Testis (tissue), 3 donors: ENCODE results near the gene SSX2IP. TPM values are rescaled to one million over a fixed set of nuclear protein-coding genes. Genes with fewer than 3 reads are reported as not detected.

ENCODE experiments used
- DNase-seq: peaks from one replicate; pipeline ENCODE4 v3.0.0-alpha.2; 2019
- H3K27ac ChIP-seq, 2 donors: fragments of 200-600 bp; sonication (generic); one replicate each; pipeline ENCODE4 v1.5.1; 2019
- H3K27me3 ChIP-seq: fragments of 200-600 bp; sonication (generic); one replicate; pipeline ENCODE4 v1.5.1; 2019
- H3K36me3 ChIP-seq: fragments of 200-600 bp; sonication (generic); one replicate; pipeline ENCODE4 v1.5.1; 2017; ENCODE audit warnings: low read depth; ENCODE audit errors: missing control alignments
- H3K4me1 ChIP-seq: fragments of 200-600 bp; sonication (generic); one replicate; pipeline ENCODE4 v1.5.1; 2019
- H3K4me3 ChIP-seq, 2 donors: fragments of 200-600 bp; sonication (generic); one replicate each; pipeline ENCODE4 v1.5.1; 2017 to 2019
- H3K9me3 ChIP-seq: fragments of 200-600 bp; sonication (generic); one replicate; pipeline ENCODE4 v1.5.1; 2017
- CTCF ChIP-seq, 3 experiments: fragments of 450-650 bp in 2 of 3; fragments of 200-600 bp in 1 of 3; sonication (generic) in 1 of 3; IDR thresholded peaks; one replicate each; pipeline ENCODE4 v1.5.1; 2016 to 2019; ENCODE audit warnings: antibody characterized with exemption in 3 of 3, mild to moderate bottlenecking in 2 of 3, moderate library complexity in 1 of 3
- POLR2A ChIP-seq: fragments of 450-650 bp; IDR thresholded peaks from one replicate; pipeline ENCODE4 v1.6.1; 2017; ENCODE audit warnings: antibody characterized with exemption, mild to moderate bottlenecking, moderate library complexity
- WGBS, 2 donors: methylation state at CpG; one replicate each; pipeline ENCODE4 v1.1.5; 2018; 5-methylcytosine and 5-hydroxymethylcytosine counted together
- intact Hi-C: fragments of 100-400 bp; cut with DNase I; formaldehyde crosslinking; loops from one replicate; pipeline ENCODE4 v1.15.1; 2023; ENCODE audit warnings: low total_unique reads
- polyA plus RNA-seq: library from polyadenylated mRNA; stranded (reverse); fragments of 350-450 nt; fragmentation: Illumina TruSeq; extraction: RNeasy Lipid Tissue Mini Kit (QIAGEN cat#74804); gene quantifications from one replicate; pipeline ENCODE4 v1.2.3, GENCODE V29; 2014; ENCODE audit warnings: low read depth, low replicate concordance; ENCODE audit not compliant: insufficient read depth
- total RNA-seq, 2 donors: library from RNA; depleted of rRNA; stranded (reverse); fragments of >200 nt; gene quantifications; one replicate each; pipeline ENCODE4 v1.2.3, GENCODE V29; 2016

The SSX2IP gene
- total and polyA plus RNA-seq, 3 donors from 2014 or later, result 64.6 to 158 (median 128) TPM

DNA sequence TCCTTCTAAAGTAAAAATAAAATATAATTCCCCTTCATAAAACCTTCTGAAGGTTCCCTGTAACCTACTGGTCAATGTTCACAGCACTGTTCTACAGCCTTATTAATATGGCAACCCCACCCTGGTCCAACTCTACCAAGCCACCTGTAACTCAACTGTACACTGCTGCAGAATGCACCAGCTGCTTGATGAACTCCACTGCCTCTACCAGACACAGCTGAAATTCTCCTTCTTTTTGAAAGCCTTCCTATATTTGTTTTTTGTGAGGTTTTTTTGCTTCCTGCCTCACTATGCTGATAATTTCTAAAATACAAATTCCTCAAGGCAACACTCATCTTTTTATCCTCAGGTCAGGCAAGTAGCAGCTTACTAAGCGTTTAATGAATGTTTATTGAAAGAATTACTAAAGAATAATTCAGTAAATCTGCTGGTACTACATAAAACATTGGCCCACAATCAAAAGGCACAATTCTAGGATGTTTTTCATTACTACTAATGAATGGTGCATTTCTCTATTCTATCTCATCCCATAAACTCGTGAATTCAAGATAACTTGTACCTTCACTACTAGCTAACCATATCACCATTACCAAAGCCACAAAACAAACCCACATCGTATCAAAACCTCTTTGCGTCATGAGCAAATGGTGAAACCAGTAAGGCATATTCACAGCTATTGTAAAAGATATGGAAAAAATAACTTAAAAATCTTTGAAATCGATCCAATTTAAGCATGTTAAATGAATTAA is 2.4 kb downstream of the SSX2IP start:
- H3K36me3 ChIP-seq, result no peaks in the 10 kb centered on the region
- H3K4me1 ChIP-seq, result peaks cover 16% of the 10 kb centered on the region
- DNase-seq, result no peak
- no peaks in the 10 kb centered on the region for H3K27me3 ChIP-seq
- TF ChIP-seq CTCF (IDR thresholded peaks at IDR 0.05) (no peak), POLR2A (no peak)
- H3K27ac ChIP-seq, result peak overlapping the region in 1 of 2 donors; percentile 89
- no peak overlapping the region for H3K4me3 ChIP-seq
- no peaks in the 10 kb centered on the region for H3K9me3 ChIP-seq
- 41 to 49% methylated on average over 5 of the region's 5 CpGs for WGBS, 2 donors
- intact Hi-C loops, result no loop called here

- WGBS, 2 donors, result 57 to 70% methylated on average over 1 of the region's 1 CpG
- Histone ChIP-seq H3K27ac (peak overlapping the region in 1 of 2 donors; percentile 6), H3K4me1 (peaks cover 16% of the 10 kb centered on the region), H3K27me3 (no peaks in the 10 kb centered on the region), H3K36me3 (no peaks in the 10 kb centered on the region), H3K9me3 (no peaks in the 10 kb centered on the region), H3K4me3 (no peak overlapping the region)
- DNase-seq, result no peak
- TF ChIP-seq CTCF (IDR thresholded peaks at IDR 0.05) (no peak), POLR2A (no peak)
- intact Hi-C loops, result no loop called here
Observed at GRCh38 chr1:84686223-84686622, 4.0 kb downstream of the SSX2IP start.

DNA sequence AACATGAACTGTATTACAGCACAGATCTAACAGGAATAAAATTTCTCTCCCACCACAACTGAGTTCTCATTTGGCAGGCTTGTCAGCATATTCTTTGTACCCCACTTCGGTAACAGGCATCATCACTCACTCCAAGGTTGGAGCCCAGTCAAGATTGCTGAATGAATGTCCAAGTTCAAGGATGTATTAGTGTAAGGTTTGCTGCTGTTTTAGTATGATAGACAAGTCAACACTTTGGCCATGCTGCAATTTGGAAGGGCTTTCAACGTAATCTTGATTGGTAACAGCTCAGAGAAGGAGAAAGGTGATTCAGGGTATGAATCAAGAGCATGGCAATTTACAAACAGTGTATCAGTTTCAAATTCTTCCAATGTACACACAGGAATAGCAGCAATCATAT is 6.8 kb downstream of the SSX2IP start:
- no peak for DNase-seq
- TF ChIP-seq CTCF (IDR thresholded peaks at IDR 0.05), result no peak
- no peak for TF ChIP-seq POLR2A
- intact Hi-C loops, result no loop called here
- Histone ChIP-seq H3K4me3 (no peak overlapping the region), H3K9me3 (no peaks in the 10 kb centered on the region), H3K4me1 (peaks cover 12% of the 10 kb centered on the region), H3K27me3 (no peaks in the 10 kb centered on the region), H3K27ac (no peak overlapping the region), H3K36me3 (no peaks in the 10 kb centered on the region)
- 75 to 77% methylated on average over 2 of the region's 2 CpGs for WGBS, 2 donors

DNA sequence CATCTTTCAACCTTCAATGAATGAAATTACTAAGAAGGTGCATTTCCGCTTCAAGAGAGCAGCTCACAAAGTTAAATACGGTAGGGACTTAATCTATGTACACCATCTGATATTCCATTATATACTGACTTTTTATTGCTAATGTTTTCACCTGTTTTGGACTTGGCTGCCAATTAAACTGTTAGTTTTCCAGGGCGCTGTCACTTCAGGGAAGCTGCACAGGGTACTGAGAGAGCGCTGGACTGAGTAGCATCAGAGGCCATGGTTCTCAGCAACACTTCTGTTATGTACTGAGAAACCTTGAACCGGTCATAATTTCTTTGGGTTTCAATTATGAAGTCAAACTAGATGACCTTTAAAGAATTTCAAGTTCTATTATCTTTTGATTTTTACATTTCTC is 8.2 kb downstream of the SSX2IP start:
- no peaks in the 10 kb centered on the region for H3K27me3 ChIP-seq
- no peaks in the 10 kb centered on the region for H3K9me3 ChIP-seq
- DNase-seq, result no peak
- TF ChIP-seq CTCF (IDR thresholded peaks at IDR 0.05) (no peak), POLR2A (no peak)
- intact Hi-C loops, result no loop called here
- H3K4me3 ChIP-seq, result no peak overlapping the region
- 96% methylated on average over 5 of the region's 5 CpGs for WGBS, 2 donors
- H3K4me1 ChIP-seq, result no peaks in the 10 kb centered on the region
- no peak overlapping the region for H3K27ac ChIP-seq
- H3K36me3 ChIP-seq, result no peaks in the 10 kb centered on the region
